HUES64 (cell line): ENCODE data around the gene CD44.

ENCODE experiments used
- H3K27ac ChIP-seq: 2 replicates; pipeline ENCODE4 v1.7.0; 2013; ENCODE audit warnings: low read depth, low read length, inconsistent platforms
- H3K27me3 ChIP-seq: 2 replicates; pipeline ENCODE4 v1.6.1; 2013; ENCODE audit warnings: mild to moderate bottlenecking, low read length; ENCODE audit not compliant: insufficient read depth
- H3K36me3 ChIP-seq: 2 replicates; pipeline ENCODE4 v1.6.1; 2013; ENCODE audit warnings: mild to moderate bottlenecking, low read length; ENCODE audit not compliant: insufficient read depth
- H3K4me1 ChIP-seq: 2 replicates; pipeline ENCODE4 v1.6.1; 2013; ENCODE audit warnings: mild to moderate bottlenecking, low read length, moderate library complexity; ENCODE audit not compliant: insufficient read depth
- H3K4me3 ChIP-seq: 2 replicates; pipeline ENCODE4 v1.5.1; 2013; ENCODE audit warnings: mild to moderate bottlenecking, low read length, moderate library complexity
- H3K9ac ChIP-seq: 2 replicates; pipeline ENCODE4 v1.6.1; 2013; ENCODE audit warnings: mild to moderate bottlenecking, low read depth, low read length
- H3K9me3 ChIP-seq: 2 replicates; pipeline ENCODE4 v1.6.1; 2013; ENCODE audit warnings: low read depth, low read length; ENCODE audit not compliant: insufficient read depth
- WGBS: fragments of 150-250, 120-280 bp; methylation state at CpG from one replicate; pipeline ENCODE4 v1.1.7; 2013; ENCODE audit warnings: missing lambda C conversion rate; 5-methylcytosine and 5-hydroxymethylcytosine counted together

CD44 gene

GRCh38 chr11:35114906-35115687 is 23.9 kb upstream of the CD44 start:
- Histone ChIP-seq H3K36me3 (no peaks in the 10 kb centered on the region), H3K9ac (no peak overlapping the region), H3K4me1 (no peaks in the 10 kb centered on the region), H3K9me3 (no peaks in the 10 kb centered on the region), H3K27ac (no peak overlapping the region), H3K4me3 (no peak overlapping the region), H3K27me3 (no peaks in the 10 kb centered on the region)
- 93% methylated on average over 9 of the region's 9 CpGs for WGBS

GRCh38 chr11:35115688-35116030 is 23.3 kb upstream of the CD44 start:
- H3K27ac ChIP-seq, result no peak overlapping the region
- no peaks in the 10 kb centered on the region for H3K27me3 ChIP-seq
- H3K9me3 ChIP-seq, result no peaks in the 10 kb centered on the region
- H3K9ac ChIP-seq, result no peak overlapping the region
- no peak overlapping the region for H3K4me3 ChIP-seq
- 91% methylated on average over 4 of the region's 4 CpGs for WGBS
- H3K36me3 ChIP-seq, result no peaks in the 10 kb centered on the region
- H3K4me1 ChIP-seq, result no peaks in the 10 kb centered on the region

GRCh38 chr11:35116245-35116644 is 22.7 kb upstream of the CD44 start:
- no peak overlapping the region for H3K27ac ChIP-seq
- no peak overlapping the region for H3K9ac ChIP-seq
- no peak overlapping the region for H3K4me3 ChIP-seq
- H3K9me3 ChIP-seq, result no peaks in the 10 kb centered on the region
- H3K4me1 ChIP-seq, result no peaks in the 10 kb centered on the region
- H3K27me3 ChIP-seq, result no peaks in the 10 kb centered on the region
- 92% methylated on average over 5 of the region's 5 CpGs for WGBS
- H3K36me3 ChIP-seq, result no peaks in the 10 kb centered on the region

- Histone ChIP-seq H3K9me3 (no peaks in the 10 kb centered on the region), H3K27ac (no peak overlapping the region), H3K4me3 (no peak overlapping the region), H3K4me1 (no peaks in the 10 kb centered on the region), H3K27me3 (no peaks in the 10 kb centered on the region), H3K9ac (no peak overlapping the region), H3K36me3 (no peaks in the 10 kb centered on the region)
- 88% methylated on average over 4 of the region's 4 CpGs for WGBS
Measured at GRCh38 chr11:35116762-35117640, 22.0 kb upstream of the CD44 start.

GRCh38 chr11:35118906-35119305 is 20.1 kb upstream of the CD44 start:
- no peaks in the 10 kb centered on the region for H3K27me3 ChIP-seq
- H3K4me3 ChIP-seq, result no peak overlapping the region
- H3K36me3 ChIP-seq, result no peaks in the 10 kb centered on the region
- H3K9ac ChIP-seq, result no peak overlapping the region
- WGBS, result 89% methylated on average over 4 of the region's 4 CpGs
- no peak overlapping the region for H3K27ac ChIP-seq
- H3K9me3 ChIP-seq, result no peaks in the 10 kb centered on the region
- no peaks in the 10 kb centered on the region for H3K4me1 ChIP-seq

GRCh38 chr11:35121326-35121865 is 17.6 kb upstream of the CD44 start:
- WGBS, result 89% methylated on average over 1 of the region's 2 CpGs
- H3K4me1 ChIP-seq, result no peaks in the 10 kb centered on the region
- no peak overlapping the region for H3K4me3 ChIP-seq
- H3K27me3 ChIP-seq, result no peaks in the 10 kb centered on the region
- no peak overlapping the region for H3K9ac ChIP-seq
- no peak overlapping the region for H3K27ac ChIP-seq
- no peaks in the 10 kb centered on the region for H3K36me3 ChIP-seq
- no peaks in the 10 kb centered on the region for H3K9me3 ChIP-seq

GRCh38 chr11:35122308-35122707 is 16.7 kb upstream of the CD44 start:
- H3K27ac ChIP-seq, result no peak overlapping the region
- no peaks in the 10 kb centered on the region for H3K9me3 ChIP-seq
- no peaks in the 10 kb centered on the region for H3K27me3 ChIP-seq
- H3K4me3 ChIP-seq, result no peak overlapping the region
- H3K9ac ChIP-seq, result no peak overlapping the region
- WGBS, result 100% methylated on average over 1 of the region's 1 CpG
- no peaks in the 10 kb centered on the region for H3K4me1 ChIP-seq
- no peaks in the 10 kb centered on the region for H3K36me3 ChIP-seq

- Histone ChIP-seq H3K9ac (no peak overlapping the region), H3K4me1 (no peaks in the 10 kb centered on the region), H3K4me3 (no peak overlapping the region), H3K9me3 (no peaks in the 10 kb centered on the region), H3K27ac (no peak overlapping the region), H3K36me3 (no peaks in the 10 kb centered on the region), H3K27me3 (no peaks in the 10 kb centered on the region)
- 93% methylated on average over 6 of the region's 6 CpGs for WGBS
Measured at GRCh38 chr11:35126000-35126878, 12.7 kb upstream of the CD44 start.

GRCh38 chr11:35126879-35127581 is 11.9 kb upstream of the CD44 start:
- no peak overlapping the region for H3K9ac ChIP-seq
- H3K36me3 ChIP-seq, result no peaks in the 10 kb centered on the region
- no peak overlapping the region for H3K4me3 ChIP-seq
- WGBS, result 93% methylated on average over 6 of the region's 6 CpGs
- H3K4me1 ChIP-seq, result no peaks in the 10 kb centered on the region
- H3K9me3 ChIP-seq, result no peaks in the 10 kb centered on the region
- H3K27me3 ChIP-seq, result no peaks in the 10 kb centered on the region
- no peak overlapping the region for H3K27ac ChIP-seq

- H3K36me3 ChIP-seq, result no peaks in the 10 kb centered on the region
- H3K4me3 ChIP-seq, result no peak overlapping the region
- no peaks in the 10 kb centered on the region for H3K27me3 ChIP-seq
- H3K4me1 ChIP-seq, result no peaks in the 10 kb centered on the region
- no peak overlapping the region for H3K27ac ChIP-seq
- WGBS, result 92% methylated on average over 2 of the region's 2 CpGs
- no peak overlapping the region for H3K9ac ChIP-seq
- no peaks in the 10 kb centered on the region for H3K9me3 ChIP-seq
Measured at GRCh38 chr11:35127619-35128018, 11.4 kb upstream of the CD44 start.
